Measurements from ENCODE around the gene TMBIM1. TPM values are rescaled to one million over a fixed set of nuclear protein-coding genes. Genes with fewer than 3 reads are reported as not detected.
A peak's percentile ranks its signal among the peaks of the same experiment; 100 is the strongest.

The TMBIM1 gene
- total and polyA plus RNA-seq, 2 donors (not counting 1 experiment from before 2014, with no cell fraction given): 170 to 235 TPM

GRCh38 chr2:218322768-218323525 lies 30.6 kb upstream of the TMBIM1 start:
- Histone ChIP-seq H2AFZ (ENCODE audit: low read length) (peak overlapping the region; percentile 67), H3K4me1 (ENCODE audit: control insufficient read depth, extremely low read depth, insufficient read depth, low read length) (peaks cover 11% of the 10 kb centered on the region), H3K4me2 (ENCODE audit: extremely low read depth, insufficient read depth, low read length) (peak overlapping the region; percentile 93), H3K4me3 (replicated peaks in 1 of 4; ENCODE audit: control extremely low read depth in 1 of 4, insufficient read depth in 1 of 4, low read depth in 3 of 4, low read length in 4 of 4) (peak overlapping the region; percentile 49 to 65 (median 60)), H3K36me3 (ENCODE audit: control insufficient read depth, insufficient read depth, low read length) (no peaks in the 10 kb centered on the region), H3K9ac (ENCODE audit: insufficient read depth, low read length) (peak overlapping the region; percentile 72), H4K20me1 (ENCODE audit: control insufficient read depth, extremely low read depth, insufficient read depth, low read length) (no peaks in the 10 kb centered on the region), H3K27ac (ENCODE audit: insufficient read depth, low read length) (no peak overlapping the region), H3K9me3 (ENCODE audit: control insufficient read depth, insufficient read depth, low read depth, low read length) (no peaks in the 10 kb centered on the region), H3K27me3 (ENCODE audit: control insufficient read depth, insufficient read depth, low read length) (no peaks in the 10 kb centered on the region), H3K79me2 (ENCODE audit: control insufficient read depth, insufficient read depth, low read length) (no peaks in the 10 kb centered on the region)
- DNase-seq (ENCODE audit: low read depth in 2 of 2): peak; percentile 63 to 81
- no peak for TF ChIP-seq CTCF (conservative IDR thresholded peaks at IDR 0.05 in 1 of 2, IDR thresholded peaks at IDR 0.05 in 1 of 2; ENCODE audit: low read depth in 1 of 2, low read length in 2 of 2)
- TF ChIP-seq EZH2 (IDR thresholded peaks at IDR 0.05; ENCODE audit: low read length, missing control alignments): no peak

- TF ChIP-seq CTCF (conservative IDR thresholded peaks at IDR 0.05 in 1 of 2, IDR thresholded peaks at IDR 0.05 in 1 of 2; ENCODE audit: low read depth in 1 of 2, low read length in 2 of 2) (no peak), EZH2 (IDR thresholded peaks at IDR 0.05; ENCODE audit: low read length, missing control alignments) (no peak)
- H3K9me3 ChIP-seq (ENCODE audit: control insufficient read depth, insufficient read depth, low read depth, low read length): no peaks in the 10 kb centered on the region
- DNase-seq (ENCODE audit: low read depth in 2 of 2): no peak
- H3K9ac ChIP-seq (ENCODE audit: insufficient read depth, low read length): no peak overlapping the region
- H3K4me3 ChIP-seq (replicated peaks in 1 of 4; ENCODE audit: control extremely low read depth in 1 of 4, insufficient read depth in 1 of 4, low read depth in 3 of 4, low read length in 4 of 4): no peak overlapping the region
- H3K36me3 ChIP-seq (ENCODE audit: control insufficient read depth, insufficient read depth, low read length): no peaks in the 10 kb centered on the region
- H4K20me1 ChIP-seq (ENCODE audit: control insufficient read depth, extremely low read depth, insufficient read depth, low read length): no peaks in the 10 kb centered on the region
- H3K79me2 ChIP-seq (ENCODE audit: control insufficient read depth, insufficient read depth, low read length): no peaks in the 10 kb centered on the region
- no peak overlapping the region for H3K27ac ChIP-seq (ENCODE audit: insufficient read depth, low read length)
- H2AFZ ChIP-seq (ENCODE audit: low read length): no peak overlapping the region
- no peak overlapping the region for H3K4me2 ChIP-seq (ENCODE audit: extremely low read depth, insufficient read depth, low read length)
- no peaks in the 10 kb centered on the region for H3K27me3 ChIP-seq (ENCODE audit: control insufficient read depth, insufficient read depth, low read length)
- H3K4me1 ChIP-seq (ENCODE audit: control insufficient read depth, extremely low read depth, insufficient read depth, low read length): peaks cover 11% of the 10 kb centered on the region
Observed at GRCh38 chr2:218320704-218321336, 28.5 kb upstream of the TMBIM1 start.

GRCh38 chr2:218319813-218320365 lies 27.6 kb upstream of the TMBIM1 start:
- Histone ChIP-seq H3K4me3 (replicated peaks in 1 of 4; ENCODE audit: control extremely low read depth in 1 of 4, insufficient read depth in 1 of 4, low read depth in 3 of 4, low read length in 4 of 4) (no peak overlapping the region), H3K9ac (ENCODE audit: insufficient read depth, low read length) (no peak overlapping the region), H2AFZ (ENCODE audit: low read length) (no peak overlapping the region), H3K27ac (ENCODE audit: insufficient read depth, low read length) (no peak overlapping the region), H3K79me2 (ENCODE audit: control insufficient read depth, insufficient read depth, low read length) (no peaks in the 10 kb centered on the region), H3K36me3 (ENCODE audit: control insufficient read depth, insufficient read depth, low read length) (no peaks in the 10 kb centered on the region), H4K20me1 (ENCODE audit: control insufficient read depth, extremely low read depth, insufficient read depth, low read length) (no peaks in the 10 kb centered on the region), H3K4me1 (ENCODE audit: control insufficient read depth, extremely low read depth, insufficient read depth, low read length) (peaks cover 11% of the 10 kb centered on the region), H3K4me2 (ENCODE audit: extremely low read depth, insufficient read depth, low read length) (no peak overlapping the region), H3K27me3 (ENCODE audit: control insufficient read depth, insufficient read depth, low read length) (no peaks in the 10 kb centered on the region), H3K9me3 (ENCODE audit: control insufficient read depth, insufficient read depth, low read depth, low read length) (no peaks in the 10 kb centered on the region)
- no peak for DNase-seq (ENCODE audit: low read depth in 2 of 2)
- TF ChIP-seq CTCF (conservative IDR thresholded peaks at IDR 0.05 in 1 of 2, IDR thresholded peaks at IDR 0.05 in 1 of 2; ENCODE audit: low read depth in 1 of 2, low read length in 2 of 2) (no peak), EZH2 (IDR thresholded peaks at IDR 0.05; ENCODE audit: low read length, missing control alignments) (no peak)

Data from fibroblast of lung (primary cell).